DMS53 (cell line): ENCODE data around the gene C12orf75.
"Not testable (repeated sequence)": the region's sequence is repeated elsewhere in the genome, so short reads cannot be mapped to it uniquely, and the experiment has no call there.

Experiments used
- DNase-seq: peaks from one replicate; lab custom pipeline; 2025; lab: John Stamatoyannopoulos, UW

The C12orf75 gene

DNA sequence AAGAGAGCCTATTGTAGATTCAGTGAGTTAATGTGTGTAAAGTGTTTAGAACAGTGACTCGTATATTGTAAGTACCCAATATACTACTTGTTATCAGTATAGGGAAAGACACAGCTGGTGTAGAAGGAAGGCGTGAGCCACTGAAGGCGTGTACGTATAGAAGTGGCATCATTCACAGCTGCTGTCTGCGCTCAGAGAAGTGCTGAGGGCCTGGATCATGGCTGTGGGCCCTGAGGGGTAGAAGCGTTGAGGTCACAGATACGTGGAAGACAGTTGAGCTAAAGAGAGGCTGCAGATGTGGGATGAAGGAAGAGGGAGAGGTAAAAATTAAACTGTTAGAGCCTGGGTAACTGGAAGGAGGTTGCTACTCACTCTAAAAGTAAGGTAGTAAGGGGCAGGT lies 5.9 kb downstream of the C12orf75 start:
- no peak for DNase-seq

DNA sequence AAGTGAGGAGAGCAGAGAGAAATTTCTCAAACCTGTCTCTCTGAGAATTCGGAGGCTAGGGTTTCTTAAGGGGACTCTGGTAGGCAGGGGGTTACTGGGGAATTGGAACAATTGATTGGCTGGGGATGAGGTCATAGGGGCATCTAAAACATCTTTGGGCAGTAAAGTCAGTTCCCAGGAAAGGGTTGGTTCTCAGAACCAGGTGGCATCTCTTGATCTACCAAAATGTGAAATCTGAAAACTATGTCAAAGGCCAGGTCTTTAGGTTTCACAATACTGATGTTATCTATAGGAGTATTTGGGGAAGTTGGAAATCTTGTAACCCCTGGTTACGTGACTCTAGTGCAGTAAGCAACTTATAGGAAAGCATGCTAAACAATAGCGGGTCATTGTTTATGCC lies 6.9 kb downstream of the C12orf75 start:
- no peak for DNase-seq

GRCh38 chr12:105338966-105339365 lies 8.5 kb downstream of the C12orf75 start:
- DNase-seq, result no peak

- no peak for DNase-seq
These were observed 10.5 kb downstream of the C12orf75 start for GRCh38 chr12:105341010-105341409.

DNA sequence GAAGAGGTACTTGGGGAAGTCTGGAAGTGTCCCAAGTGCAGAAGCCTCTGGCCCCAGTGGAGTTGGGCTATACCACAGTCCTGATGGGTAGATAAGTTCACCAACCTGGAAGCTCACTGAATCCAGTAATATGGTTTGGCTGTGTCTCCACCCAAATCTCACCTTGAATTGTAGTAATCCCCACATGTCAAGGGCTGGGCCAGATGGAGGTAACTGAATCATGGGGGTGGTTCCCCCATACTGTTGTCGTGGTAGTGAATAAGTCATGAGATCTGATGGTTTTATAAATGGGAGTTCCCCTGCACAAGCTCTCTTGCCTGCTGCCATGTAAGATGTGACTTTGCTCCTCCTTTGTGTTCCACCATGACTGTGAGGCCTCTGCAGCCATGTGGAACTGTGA lies 11.1 kb downstream of the C12orf75 start:
- DNase-seq, result not testable (repeated sequence)

DNA sequence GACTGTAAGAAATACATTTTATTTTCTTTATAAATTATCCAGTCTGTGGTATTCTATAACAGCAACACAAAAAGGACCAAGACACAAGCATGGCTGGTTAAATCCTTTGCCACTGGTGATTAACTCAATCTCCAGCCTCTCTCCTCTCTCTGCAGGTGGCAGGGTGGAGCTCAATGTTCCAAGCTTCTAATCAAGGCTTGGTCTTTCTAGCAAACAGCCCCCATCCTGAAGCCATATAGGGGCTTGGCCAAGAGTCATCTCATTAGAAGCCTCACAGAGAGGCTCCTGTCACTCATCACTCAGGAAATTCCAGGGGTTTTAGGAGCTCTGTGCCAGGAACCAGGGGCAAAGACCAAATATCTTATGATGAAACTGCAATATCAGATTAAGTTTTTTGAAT lies 12.0 kb downstream of the C12orf75 start:
- no peak for DNase-seq

- no peak for DNase-seq
These were observed 13.3 kb downstream of the C12orf75 start for GRCh38 chr12:105343836-105344235.

DNA sequence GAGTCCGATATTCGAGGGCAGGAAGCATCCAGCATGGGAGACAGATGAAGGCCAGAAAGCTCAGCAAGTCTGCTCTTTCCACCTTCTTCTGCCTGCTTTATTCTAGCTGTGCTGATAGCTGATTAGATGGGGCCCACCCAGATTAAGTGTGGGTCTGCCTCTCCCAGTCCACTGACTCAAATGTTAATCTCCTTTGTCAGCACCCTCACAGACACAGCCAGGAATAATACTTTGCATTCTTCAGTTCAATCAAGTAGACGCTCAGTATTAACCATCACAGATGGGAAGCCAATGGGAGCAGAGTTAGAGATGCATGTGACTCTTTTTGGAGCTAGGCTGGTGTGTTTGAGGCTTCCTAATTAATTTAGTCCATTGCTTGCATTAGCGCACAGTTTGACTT lies 17.0 kb downstream of the C12orf75 start:
- no peak for DNase-seq

DNA sequence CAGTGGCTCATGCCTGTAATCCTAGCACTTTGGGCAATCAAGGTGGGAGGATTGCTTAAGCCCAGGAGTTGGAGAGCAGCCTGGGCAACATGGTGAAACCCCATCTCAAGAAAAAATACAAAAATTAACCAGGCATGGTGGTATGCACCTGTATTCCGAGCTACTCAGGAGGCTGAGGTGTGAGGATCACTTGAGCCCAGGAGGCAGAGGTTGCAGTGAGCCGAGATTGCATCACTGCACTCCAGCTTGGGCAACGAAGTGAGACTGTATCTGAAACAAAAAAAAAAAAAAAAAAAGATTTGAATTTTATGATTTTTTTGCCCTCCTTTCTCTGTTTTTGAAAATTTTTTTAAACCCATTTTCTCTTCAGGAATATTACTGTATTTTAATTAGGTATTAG lies 17.7 kb downstream of the C12orf75 start:
- DNase-seq, result no peak

DNA sequence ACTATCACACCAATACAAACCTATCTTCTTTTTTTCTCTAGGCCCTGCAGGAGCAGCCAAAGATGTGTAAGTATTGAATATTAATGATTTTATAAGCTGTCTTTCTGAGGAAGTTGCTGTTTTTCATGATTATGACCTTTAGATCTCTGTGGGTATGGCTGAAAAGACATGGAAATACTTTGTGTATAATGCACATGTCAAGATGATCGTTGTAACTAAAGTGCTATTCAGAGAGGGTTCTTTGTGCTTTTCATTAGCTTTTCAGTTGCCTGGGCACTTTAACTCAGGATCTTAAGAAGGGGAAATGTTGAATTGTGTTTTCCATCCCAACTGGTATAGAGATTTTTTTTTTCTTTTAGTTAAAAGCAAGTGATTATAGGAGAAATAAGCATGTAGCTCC lies 18.1 kb downstream of the C12orf75 start:
- no peak for DNase-seq

- DNase-seq, result no peak
These were observed 18.6 kb downstream of the C12orf75 start for GRCh38 chr12:105349138-105349537.

DNA sequence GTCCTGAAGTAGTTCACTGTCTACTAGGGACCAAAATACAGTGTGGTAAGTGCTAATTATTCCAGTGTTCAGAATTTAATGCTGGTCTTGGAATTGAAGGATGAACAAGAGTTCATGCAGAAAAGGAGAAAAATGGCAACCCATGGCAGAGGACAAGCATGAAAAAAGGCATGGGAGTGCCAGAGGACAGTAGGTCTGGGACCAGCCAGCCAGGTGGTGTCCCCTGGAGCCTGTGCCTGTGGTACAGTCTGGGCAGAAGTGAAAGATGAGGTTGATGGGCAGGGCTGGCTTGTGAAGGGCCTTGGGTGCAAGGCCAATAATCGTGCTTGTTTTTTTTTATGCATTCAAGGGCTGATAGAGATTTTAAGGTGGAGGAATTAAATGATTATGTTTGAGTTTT lies 21.0 kb downstream of the C12orf75 start:
- DNase-seq, result no peak

GRCh38 chr12:105352052-105352451 lies 21.6 kb downstream of the C12orf75 start:
- no peak for DNase-seq

DNA sequence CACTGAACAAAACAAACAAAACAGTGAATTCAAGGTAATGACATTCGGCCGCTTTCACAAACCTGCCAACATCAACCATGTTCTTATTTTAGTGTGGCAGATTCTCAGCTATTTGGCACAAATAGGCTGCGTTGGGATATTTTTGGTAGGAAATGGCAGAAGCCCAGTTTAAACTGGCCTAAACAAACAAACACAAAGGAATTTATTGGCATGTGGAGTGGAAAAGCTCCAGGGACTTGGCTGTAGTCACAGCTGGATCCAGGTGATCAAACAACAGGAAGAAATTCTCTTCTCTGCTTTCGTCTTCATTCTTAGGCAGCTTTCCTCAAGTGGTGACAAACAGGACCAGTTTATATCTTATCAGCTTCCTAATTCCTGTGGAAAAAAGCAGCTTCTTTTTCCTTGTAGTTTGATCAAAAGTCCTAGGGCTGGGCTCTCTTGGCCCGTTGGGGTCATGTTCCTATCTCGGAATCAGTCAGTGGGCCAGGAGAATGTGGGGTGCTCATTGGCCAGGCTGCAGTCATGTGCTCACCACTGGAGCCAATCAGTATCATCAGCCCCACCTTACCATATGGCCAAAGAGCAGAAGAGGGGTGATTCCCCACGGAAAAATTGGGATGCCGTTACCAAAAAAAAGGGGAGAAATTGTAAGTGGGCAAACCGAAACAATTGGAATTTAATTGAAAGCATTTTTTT lies 22.6 kb downstream of the C12orf75 start:
- peak; percentile 23 for DNase-seq

- DNase-seq, result no peak
These were observed 25.3 kb downstream of the C12orf75 start for GRCh38 chr12:105355752-105356151.

- DNase-seq, result no peak
These were observed 26.7 kb downstream of the C12orf75 start for GRCh38 chr12:105357162-105357691.

GRCh38 chr12:105358789-105359188 lies 28.3 kb downstream of the C12orf75 start:
- DNase-seq, result no peak

DNA sequence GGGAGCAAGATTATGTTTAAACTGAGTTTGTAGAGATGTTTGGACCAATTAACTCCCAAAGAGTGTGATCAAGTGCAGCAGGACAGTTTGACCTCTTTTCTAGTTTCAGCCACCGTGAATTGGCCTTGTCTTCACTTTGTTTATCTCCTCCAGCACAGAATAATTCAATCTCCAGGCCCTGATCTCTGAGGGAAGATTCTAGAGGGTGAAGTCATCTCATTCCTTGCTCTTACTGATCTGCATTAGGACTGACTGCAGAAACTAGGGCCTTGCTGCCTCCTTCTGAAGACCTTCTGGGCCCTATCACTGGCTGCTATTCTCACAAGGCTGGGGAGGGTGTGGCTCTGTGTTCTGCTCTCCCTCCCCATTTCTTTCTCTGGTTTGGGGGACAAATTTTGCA lies 29.4 kb downstream of the C12orf75 start:
- no peak for DNase-seq

GRCh38 chr12:105363890-105364289 lies 33.4 kb downstream of the C12orf75 start:
- DNase-seq, result no peak

GRCh38 chr12:105365231-105365630 lies 34.7 kb downstream of the C12orf75 start:
- no peak for DNase-seq

DNA sequence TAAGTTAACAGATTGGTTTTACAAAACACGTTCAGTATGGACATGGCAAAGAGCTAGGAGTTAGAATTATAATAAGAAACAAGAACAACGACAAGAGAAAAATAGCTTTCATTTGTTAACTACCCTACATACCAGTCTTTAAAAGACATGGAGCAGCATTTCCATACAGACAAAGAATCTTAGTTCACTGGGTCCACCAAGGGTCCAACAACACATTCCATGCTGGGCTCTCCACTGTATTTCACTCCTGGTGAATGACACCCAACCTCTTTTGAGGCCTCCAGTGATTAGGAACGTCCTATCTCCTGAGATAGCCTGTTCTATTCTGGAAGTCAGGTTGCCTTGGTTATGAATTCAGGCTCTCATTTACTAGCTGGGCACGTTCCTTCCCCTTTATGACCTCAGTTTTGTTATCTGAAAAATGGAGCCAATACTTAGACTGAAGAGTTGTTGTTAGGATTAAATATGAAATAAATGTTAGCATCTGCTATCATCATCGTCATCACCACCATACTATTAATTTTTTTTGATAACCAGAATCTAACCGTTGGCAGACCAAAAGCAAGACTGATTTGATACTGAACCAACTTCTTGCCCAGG lies 37.7 kb downstream of the C12orf75 start:
- no peak for DNase-seq

DNA sequence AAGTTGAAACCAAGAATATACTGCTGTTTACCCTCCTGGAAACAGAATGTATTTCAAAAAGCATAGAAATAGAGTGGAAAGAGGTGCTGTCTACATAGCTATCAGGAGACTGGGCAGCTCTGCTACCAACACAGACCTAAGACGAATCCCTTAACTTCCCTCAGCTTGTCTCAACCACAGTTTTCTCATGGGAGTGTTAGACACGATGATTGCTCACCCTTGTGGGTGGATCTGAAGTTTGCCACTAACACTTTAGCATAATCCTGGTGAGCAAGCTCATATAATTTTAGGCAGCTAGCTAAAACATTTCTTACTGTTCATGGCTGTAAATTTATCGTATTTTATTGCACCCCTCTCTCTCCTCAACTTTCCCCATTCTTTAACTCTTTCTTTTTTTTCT lies 38.5 kb downstream of the C12orf75 start:
- no peak for DNase-seq

DNA sequence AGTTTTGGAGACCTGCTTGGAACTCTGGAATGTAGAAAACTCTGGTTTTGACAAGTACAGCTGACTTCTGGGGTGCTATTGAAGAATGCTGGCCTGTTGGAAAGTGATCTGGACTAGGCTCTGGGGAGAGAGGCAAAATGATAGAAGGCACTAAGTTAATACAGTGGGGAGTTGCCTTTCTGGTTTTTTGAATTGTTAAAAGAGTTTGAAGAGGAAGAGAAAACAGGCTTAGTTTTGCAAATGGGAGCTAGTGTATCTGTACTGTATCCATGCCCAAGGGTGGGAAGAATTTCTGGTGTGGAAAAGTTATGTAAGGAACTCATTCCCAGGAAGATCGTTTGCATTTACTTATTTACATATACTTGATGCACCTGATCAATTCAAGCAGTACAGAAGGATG lies 43.8 kb downstream of the C12orf75 start:
- no peak for DNase-seq

DNA sequence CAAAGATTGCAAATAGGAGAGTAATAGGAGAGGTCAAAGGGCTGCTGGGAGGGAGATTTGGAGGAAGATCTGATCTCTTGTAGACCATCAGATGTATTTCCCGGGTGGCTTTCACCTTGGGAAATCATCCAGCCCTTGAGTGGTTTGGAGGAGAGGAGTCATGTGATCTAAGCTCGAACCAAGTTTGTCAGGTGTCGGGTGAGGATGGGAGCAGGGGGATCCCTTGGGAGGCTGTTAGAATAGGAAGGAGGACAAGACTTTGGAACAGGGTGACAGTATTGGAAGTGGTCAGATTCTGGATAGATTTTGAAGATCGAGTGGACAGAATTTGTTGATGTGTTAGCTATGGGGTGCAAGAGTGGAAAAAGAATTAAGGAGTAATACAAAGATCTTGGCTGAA lies 46.6 kb downstream of the C12orf75 start:
- DNase-seq, result no peak
